Mononuclear cell (primary cell): ENCODE results near the gene METTL1. TPM values are rescaled to one million over a fixed set of nuclear protein-coding genes. Genes with fewer than 3 reads are reported as not detected.
A peak's percentile ranks its signal among the peaks of the same experiment; 100 is the strongest.

ENCODE experiments used
- H3K27me3 ChIP-seq: 2 replicates; pipeline ENCODE4 v1.6.0; 2011; ENCODE audit warnings: low read length, control low read depth; ENCODE audit not compliant: insufficient read depth
- H3K4me1 ChIP-seq: 2 replicates; pipeline ENCODE4 v1.5.1; 2011; ENCODE audit warnings: mild to moderate bottlenecking, low read length, control low read depth; ENCODE audit not compliant: insufficient read depth
- H3K4me3 ChIP-seq: 2 replicates; pipeline ENCODE4 v1.5.1; 2011; ENCODE audit warnings: mild to moderate bottlenecking, low read length, moderate library complexity
- H3K9me3 ChIP-seq: 2 replicates; pipeline ENCODE4 v1.5.1; 2011; ENCODE audit warnings: low read depth, mild to moderate bottlenecking, control low read depth, low read length
- total RNA-seq: library from RNA; depleted of rRNA; stranded (reverse); fragments of >200 nt; gene quantifications from one replicate; pipeline ENCODE4 v1.2.3, GENCODE V29; 2012

The METTL1 gene
- total RNA-seq, 1 donor: 2.3 TPM

DNA sequence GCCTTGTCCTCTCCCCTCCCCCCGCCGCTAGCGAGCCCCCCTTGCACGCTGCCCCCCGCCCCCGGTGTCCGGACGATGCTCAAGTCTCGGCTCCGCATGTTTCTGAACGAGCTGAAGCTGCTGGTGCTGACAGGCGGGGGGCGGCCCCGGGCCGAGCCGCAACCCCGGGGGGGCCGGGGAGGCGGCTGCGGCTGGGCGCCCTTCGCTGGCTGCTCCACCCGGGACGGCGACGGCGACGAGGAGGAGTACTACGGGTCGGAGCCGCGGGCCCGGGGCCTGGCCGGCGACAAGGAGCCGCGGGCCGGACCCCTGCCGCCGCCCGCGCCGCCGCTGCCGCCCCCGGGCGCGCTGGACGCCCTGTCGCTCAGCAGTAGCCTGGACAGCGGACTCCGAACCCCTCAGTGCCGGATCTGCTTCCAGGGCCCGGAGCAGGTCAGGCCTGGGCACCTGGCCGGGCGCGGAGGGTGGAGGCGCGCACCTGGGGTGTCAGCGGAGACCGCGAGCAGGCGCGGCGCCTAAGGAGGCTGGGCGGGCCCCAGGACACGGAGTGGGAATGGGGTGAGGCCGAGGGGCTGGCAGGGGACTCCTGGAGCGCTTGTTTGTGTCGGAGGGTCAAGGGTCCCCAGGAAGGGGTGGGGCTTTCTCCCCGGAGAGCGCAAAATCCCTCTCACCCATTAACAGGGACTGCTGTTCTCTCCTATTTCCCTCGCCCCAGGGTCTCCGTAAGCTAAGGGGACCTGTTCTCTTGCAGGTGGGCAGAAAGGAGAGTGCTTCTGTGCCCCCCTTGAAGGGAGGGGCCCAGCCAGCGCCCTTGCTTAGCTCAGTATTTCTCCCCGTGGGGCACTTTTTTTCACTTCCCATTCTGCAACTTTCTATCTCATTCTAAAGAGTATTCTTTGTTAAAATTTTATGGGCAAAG, 16.2 kb downstream of the METTL1 start:
- peaks cover 55% of the 10 kb centered on the region for H3K4me1 ChIP-seq
- peak overlapping the region; percentile 49 for H3K4me3 ChIP-seq
- H3K9me3 ChIP-seq: no peaks in the 10 kb centered on the region
- H3K27me3 ChIP-seq: no peaks in the 10 kb centered on the region

DNA sequence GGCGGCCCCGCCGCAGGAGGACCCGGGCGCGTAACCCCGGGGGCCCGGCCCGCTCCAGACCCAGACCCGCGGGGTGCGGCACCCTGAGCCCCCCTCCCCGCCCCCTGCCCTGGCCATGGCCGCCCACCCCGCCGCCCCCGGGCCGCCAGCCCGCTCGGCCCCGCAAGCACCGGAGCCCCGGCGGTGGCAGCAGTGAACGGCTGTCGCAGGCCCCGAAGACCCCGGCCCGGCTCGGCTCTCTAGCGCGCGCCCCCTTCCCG, 16.8 kb downstream of the METTL1 start:
- no peaks in the 10 kb centered on the region for H3K27me3 ChIP-seq
- H3K4me1 ChIP-seq: peaks cover 57% of the 10 kb centered on the region
- H3K4me3 ChIP-seq: peak overlapping the region; percentile 14
- no peaks in the 10 kb centered on the region for H3K9me3 ChIP-seq

DNA sequence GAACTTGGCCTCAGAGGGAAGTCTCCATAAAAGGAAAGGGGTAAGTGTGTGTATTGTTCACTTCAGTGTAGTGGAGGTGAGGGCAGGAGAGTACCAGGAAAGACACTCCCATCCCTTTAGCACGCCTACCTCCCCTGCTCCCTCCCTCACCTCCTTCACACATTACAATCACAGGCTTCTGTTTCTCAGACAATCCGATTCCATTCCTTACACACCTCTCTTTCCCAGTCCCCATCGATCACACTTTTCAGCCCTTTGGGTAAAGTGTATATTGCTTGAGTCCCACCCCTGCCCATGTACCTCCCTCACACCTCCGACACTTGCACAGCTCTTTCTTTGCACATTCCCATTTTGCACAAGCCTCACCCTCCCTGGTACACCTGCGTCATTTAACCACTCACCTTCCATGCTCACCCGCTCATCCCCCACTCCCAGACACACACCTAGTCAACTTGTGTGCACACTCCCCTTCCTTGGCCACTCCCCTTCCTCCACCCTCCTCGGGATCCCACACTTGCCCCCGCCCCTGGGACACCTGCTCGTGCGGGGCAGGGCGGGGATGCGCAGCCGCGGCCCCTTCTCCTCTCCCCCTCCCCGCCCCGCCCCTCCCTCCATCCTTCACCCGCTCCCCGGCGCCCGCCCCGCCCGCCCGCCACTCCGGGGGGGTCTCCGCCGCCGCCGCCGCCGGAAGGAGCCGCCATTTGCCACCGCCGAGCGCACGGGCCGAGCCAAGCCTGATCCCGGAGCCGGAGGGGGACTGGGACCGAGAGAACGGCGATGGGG, 17.3 kb downstream of the METTL1 start, which contains the start of gene MARCHF9:
Gene MARCHF9 (plus strand): TSS at position 693 of the 783 bp plus-strand sequence. CDS start 426 bp downstream, outside the sequence.
- peak within 1 kb of the TSS; percentile 49 for H3K4me3 ChIP-seq
- no peaks in the 10 kb centered on the region for H3K9me3 ChIP-seq
- H3K27me3 ChIP-seq: no peaks in the 10 kb centered on the region
- peaks cover 57% of the 10 kb centered on the region for H3K4me1 ChIP-seq

DNA sequence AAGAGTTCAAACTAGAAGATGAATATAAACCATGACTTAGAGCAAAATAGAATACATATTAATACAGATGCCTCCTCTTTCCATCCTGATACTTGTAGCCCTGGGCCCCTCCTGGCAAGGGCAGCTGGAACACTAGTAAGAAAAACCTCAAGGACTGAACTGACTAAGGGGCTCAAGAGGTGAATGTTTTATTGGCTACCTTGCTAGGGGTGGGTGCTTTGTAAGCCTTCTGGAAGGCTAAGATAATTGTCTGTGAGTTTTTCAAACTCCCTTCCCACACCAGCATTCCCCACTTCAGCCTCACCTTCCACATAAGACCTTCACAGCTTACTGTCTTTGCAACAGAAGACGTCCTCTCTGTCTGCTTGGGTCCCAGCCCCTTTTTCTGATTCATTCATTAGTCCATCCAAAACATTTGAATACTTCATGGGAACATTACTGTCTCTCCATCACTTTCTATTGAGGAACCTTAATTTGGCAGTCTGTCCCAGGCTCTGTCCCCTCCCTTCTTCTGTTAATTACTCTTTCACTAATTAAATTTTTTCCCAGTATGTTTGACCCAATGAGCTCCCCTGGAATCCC, 18.1 kb downstream of the METTL1 start:
- Histone ChIP-seq H3K4me3 (no peak overlapping the region), H3K4me1 (peaks cover 57% of the 10 kb centered on the region), H3K9me3 (no peaks in the 10 kb centered on the region), H3K27me3 (no peaks in the 10 kb centered on the region)

DNA sequence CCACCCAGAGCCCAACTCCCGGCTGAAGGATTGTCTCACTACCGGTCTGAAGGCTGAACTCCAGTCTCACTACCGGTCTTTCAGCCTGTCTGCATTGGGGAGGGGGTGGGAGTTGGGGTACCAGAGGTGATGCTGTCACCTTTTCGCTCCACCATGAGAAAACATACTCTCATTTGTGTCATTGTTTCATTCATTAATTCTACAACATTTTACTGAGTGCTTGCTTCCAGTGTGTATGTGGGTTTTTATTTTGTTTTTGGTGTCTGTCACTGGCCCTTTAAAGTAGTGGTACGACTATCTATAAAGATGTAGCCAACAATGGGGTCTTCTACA, 19.3 kb downstream of the METTL1 start:
- Histone ChIP-seq H3K27me3 (no peaks in the 10 kb centered on the region), H3K4me3 (peak overlapping the region; percentile 72), H3K4me1 (peaks cover 57% of the 10 kb centered on the region), H3K9me3 (no peaks in the 10 kb centered on the region)

DNA sequence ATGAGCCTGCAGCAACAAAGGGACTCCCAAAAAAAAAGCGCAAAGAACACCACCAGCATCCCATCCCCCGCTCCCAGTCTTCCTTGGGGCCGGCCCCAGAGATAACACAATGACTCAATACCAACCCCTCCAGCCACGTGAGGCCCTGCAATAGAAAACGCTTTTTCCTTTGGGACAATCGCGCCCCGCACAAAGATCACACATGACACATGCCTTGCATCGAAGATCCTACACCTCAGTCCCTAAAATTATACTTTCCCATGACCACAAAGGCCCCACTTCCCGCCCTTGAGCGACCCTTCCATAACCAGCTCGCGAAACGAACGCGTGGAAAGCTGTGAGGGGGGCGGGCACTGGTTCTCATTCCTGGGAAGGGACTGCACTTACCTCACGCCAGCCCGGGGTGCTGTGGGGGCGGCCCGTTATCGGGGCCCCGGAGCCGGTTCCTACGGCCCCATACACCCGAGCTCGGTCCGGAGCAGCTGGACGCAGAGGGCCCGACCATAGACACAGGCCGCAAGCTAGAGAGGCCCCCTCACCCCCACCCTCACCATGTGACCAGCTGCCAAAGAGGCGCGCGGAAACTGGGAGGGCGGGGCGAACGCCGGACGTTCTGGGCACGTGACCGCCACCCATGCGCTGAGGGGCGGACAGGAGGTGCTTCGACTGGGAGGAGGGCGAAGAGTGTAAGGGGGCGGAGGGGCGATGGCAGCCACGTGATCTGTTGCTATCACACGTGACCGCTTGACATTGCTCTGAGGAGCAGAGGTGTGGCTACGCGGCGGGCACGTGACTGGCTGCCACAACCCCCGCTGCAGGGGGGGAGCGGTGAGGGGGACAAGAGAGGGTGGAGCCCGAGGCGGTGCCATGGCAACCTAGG, 19.9 kb downstream of the METTL1 start, which contains the start of gene CDK4:
Gene CDK4 (minus strand): TSS at position 523 of the 880 bp plus-strand sequence. CDS start 593 bp downstream, outside the sequence.
- Histone ChIP-seq H3K9me3 (no peaks in the 10 kb centered on the region), H3K4me3 (peak within 1 kb of the TSS; percentile 72), H3K27me3 (no peaks in the 10 kb centered on the region), H3K4me1 (peaks cover 53% of the 10 kb centered on the region)

DNA sequence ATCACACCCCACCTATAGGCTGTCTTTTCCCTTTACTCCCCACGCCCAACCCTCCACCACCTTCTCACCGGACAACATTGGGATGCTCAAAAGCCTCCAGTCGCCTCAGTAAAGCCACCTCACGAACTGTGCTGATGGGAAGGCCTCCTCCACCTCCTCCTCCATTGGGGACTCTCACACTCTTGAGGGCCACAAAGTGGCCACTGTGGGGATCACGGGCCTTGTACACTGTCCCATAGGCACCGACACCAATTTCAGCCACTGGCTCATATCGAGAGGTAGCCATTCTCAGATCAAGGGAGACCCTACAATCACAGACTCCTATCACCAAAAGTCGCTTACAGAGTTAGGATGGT, 20.5 kb downstream of the METTL1 start:
- Histone ChIP-seq H3K4me3 (peak overlapping the region; percentile 72), H3K9me3 (no peaks in the 10 kb centered on the region), H3K27me3 (no peaks in the 10 kb centered on the region), H3K4me1 (peaks cover 47% of the 10 kb centered on the region)

DNA sequence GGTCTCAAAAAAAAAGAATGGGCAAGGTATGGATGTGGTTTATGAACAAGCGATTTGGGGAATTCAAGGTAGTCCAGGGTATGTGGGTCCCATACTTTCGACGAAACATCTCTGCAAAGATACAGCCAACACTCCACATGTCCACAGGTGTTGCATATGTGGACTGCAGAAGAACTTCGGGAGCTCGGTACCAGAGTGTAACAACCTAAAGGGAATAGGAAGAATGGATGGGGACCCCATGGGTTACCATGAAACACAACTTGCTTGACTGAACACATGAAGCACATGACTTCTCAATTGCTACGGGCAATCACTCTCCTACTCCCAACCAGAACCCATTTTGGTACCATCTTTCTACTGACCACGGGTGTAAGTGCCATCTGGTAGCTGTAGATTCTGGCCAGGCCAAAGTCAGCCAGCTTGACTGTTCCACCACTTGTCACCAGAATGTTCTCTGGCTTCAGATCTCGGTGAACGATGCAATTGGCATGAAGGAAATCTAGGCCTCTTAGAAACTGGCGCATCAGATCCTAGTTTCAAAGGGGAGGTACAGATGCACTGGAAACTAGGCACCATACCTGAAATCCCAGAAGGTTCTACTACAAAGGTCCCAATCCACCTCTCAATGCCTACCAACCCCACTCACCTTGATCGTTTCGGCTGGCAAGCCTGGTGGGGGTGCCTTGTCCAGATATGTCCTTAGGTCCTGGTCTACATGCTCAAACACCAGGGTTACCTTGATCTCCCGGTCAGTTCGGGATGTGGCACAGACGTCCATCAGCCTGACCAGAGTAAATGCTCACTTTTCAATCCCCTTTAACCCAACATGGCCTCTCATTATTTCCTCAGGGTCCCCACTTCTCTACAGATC, 21.1 kb downstream of the METTL1 start:
- Histone ChIP-seq H3K4me3 (peak overlapping the region; percentile 72), H3K4me1 (peaks cover 46% of the 10 kb centered on the region), H3K27me3 (no peaks in the 10 kb centered on the region), H3K9me3 (no peaks in the 10 kb centered on the region)

DNA sequence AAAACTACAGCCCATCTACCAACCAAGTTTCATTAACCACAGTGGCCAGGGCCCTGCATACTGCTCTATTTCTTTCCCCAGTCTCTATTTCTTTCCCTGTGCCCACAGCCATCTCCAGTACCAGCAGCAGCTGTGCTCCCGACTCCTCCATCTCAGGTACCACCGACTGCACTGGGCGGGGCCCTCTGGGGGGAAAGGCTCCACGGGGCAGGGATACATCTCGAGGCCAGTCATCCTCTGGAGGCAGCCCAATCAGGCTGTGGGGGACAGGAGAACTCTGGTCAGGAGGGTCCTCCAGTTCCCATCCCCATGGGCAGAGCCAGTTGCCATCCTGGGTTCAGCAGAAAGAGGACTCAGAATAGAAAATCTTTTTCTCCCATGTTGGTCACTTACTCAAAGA, 22.8 kb downstream of the METTL1 start:
- peaks cover 50% of the 10 kb centered on the region for H3K4me1 ChIP-seq

DNA sequence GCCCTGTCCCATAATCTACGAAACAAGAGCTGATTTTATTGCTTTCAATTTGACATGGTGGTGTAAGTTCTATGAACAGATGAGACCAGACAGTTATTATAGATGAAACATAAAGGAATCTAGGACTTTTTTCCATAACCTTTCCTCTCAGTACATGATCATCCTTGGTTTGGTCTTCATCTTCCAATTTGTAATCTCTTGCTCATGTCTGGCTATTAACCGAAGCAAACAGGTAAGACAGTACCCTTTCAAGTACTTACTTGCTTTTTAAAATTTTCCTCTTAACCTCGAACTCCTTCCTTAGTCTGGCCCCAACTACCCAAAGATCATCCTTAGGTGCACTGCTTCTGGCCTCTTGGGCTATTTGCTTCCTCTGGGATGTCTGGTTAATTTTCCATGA, 25.9 kb downstream of the METTL1 start:
- H3K4me1 ChIP-seq: peaks cover 42% of the 10 kb centered on the region
- no peaks in the 10 kb centered on the region for H3K27me3 ChIP-seq
- no peaks in the 10 kb centered on the region for H3K9me3 ChIP-seq
- no peak overlapping the region for H3K4me3 ChIP-seq

More for the DNA sequence above, 22.8 kb downstream of the METTL1 start:
- Histone ChIP-seq H3K9me3 (no peaks in the 10 kb centered on the region), H3K27me3 (no peaks in the 10 kb centered on the region), H3K4me3 (no peak overlapping the region)

DNA sequence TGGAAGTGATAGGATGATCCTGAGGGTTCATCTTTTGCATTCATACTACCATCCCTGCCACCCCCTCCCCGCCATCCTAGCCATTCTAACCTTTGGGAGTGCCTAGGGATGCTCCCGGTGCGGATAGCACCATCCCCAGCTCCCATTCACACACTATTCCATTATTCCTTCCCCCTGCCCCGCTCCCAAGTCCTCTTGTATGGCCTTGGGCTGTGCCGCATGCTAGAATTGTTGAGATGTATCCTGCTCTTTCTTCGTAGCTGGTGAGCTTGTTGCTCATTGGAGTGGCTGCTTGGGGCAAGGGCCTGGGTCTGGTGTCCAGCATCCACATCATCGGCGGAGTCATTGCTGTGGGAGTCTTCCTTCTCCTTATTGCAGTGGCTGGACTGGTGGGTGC, 26.4 kb downstream of the METTL1 start:
- H3K9me3 ChIP-seq: no peaks in the 10 kb centered on the region
- H3K27me3 ChIP-seq: no peaks in the 10 kb centered on the region

DNA sequence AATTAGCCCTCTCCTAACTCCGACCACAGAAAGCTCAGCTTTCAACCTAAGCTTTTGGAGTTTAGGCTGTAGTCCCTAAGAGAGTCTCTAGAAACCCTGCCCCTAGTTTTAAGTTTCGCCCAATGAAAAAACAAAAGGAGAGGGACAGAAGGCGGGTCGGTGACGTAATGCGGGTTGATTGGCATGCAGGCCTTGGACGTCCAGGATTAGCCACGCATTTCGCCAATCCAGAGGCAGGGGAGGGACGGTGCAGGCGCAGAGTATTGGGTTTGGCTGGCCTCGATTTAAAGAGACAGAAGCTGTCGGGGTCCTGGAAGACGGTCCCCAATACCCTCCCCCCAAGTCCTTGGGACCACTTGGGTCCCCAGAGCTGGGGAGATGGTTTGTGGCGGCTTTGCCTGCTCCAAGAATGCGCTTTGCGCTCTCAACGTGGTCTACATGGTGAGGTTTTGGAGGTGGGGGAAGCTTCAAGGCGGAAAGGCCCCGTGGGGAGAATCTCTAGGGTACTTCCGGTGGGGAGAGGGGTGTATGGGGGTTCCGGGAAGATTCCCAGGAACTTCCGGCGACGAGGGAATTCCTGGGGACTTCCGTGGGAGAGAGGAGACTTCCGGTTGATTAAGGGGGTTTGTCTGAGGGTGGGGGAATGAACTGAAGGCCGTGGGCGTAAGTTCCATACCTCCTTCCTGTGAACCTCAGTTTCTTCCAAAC, 27.0 kb downstream of the METTL1 start, which contains the start of gene TSPAN31:
Gene TSPAN31 (plus strand): TSS at position 263 of the 708 bp plus-strand sequence. CDS start 116 bp downstream, at position 379.
- Histone ChIP-seq H3K27me3 (no peaks in the 10 kb centered on the region), H3K9me3 (no peaks in the 10 kb centered on the region), H3K4me3 (peak within 1 kb of the TSS; percentile 78), H3K4me1 (peaks cover 48% of the 10 kb centered on the region)

More for the DNA sequence above, 26.4 kb downstream of the METTL1 start:
- Histone ChIP-seq H3K4me3 (peak overlapping the region; percentile 78), H3K4me1 (peaks cover 42% of the 10 kb centered on the region)

DNA sequence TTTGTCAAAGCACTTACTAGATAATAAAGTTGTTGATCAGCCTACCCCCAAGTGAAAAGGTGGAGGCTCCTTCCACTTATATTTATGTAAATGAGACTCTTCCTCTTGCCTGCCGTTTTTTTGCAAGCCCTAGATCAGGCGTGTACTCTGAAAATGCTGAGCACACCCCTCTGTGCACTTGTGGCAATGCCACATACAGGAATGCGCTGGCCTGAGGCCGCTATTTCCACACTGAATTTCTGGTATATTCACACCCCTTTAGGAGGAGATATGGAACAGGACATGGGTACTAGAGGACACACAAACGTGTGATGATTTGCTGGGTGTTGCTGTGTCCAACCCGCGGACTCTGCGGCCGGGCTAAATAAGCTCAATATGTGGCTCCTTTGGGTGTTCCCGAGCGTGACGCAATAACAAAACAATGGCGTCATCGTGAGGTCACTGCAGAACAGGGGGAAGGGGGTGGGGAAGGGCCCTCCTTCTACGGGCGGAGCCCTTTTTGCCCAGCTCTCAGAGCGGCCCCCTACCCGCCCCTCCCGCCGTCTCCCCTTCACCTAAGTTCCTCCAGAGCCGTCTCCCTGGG, 27.6 kb downstream of the METTL1 start:
- H3K4me3 ChIP-seq: peak overlapping the region; percentile 78

More for the DNA sequence above, 27.6 kb downstream of the METTL1 start:
- Histone ChIP-seq H3K27me3 (no peaks in the 10 kb centered on the region), H3K9me3 (no peaks in the 10 kb centered on the region), H3K4me1 (peaks cover 54% of the 10 kb centered on the region)
